Subcutaneous adipose tissue (tissue), 4 donors: ENCODE results near the gene ELFN1. TPM values are rescaled to one million over a fixed set of nuclear protein-coding genes. Genes with fewer than 3 reads are reported as not detected.

Experiments used
- total RNA-seq, 4 donors: library from RNA; depleted of rRNA; stranded (reverse); fragments of >200 nt; gene quantifications; one replicate each; pipeline ENCODE4 v1.1.0, GENCODE V29; 2016
- TF ChIP-seq, protein P1 (sequence below): fragments of 450-650 bp; IDR thresholded peaks from one replicate; pipeline ENCODE4 v1.5.1; 2016; ENCODE audit warnings: low read depth, mild to moderate bottlenecking, control low read depth, antibody characterized with exemption, moderate library complexity

Gene ELFN1
- total RNA-seq, 4 donors from 2014 or later: 0.51 to 3.6 (median 0.85) TPM

- TF ChIP-seq, protein P1, sequence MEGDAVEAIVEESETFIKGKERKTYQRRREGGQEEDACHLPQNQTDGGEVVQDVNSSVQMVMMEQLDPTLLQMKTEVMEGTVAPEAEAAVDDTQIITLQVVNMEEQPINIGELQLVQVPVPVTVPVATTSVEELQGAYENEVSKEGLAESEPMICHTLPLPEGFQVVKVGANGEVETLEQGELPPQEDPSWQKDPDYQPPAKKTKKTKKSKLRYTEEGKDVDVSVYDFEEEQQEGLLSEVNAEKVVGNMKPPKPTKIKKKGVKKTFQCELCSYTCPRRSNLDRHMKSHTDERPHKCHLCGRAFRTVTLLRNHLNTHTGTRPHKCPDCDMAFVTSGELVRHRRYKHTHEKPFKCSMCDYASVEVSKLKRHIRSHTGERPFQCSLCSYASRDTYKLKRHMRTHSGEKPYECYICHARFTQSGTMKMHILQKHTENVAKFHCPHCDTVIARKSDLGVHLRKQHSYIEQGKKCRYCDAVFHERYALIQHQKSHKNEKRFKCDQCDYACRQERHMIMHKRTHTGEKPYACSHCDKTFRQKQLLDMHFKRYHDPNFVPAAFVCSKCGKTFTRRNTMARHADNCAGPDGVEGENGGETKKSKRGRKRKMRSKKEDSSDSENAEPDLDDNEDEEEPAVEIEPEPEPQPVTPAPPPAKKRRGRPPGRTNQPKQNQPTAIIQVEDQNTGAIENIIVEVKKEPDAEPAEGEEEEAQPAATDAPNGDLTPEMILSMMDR: no peak
These were observed 47.0 kb downstream of the ELFN1 start for GRCh38 chr7:1717095-1717483.

GRCh38 chr7:1717903-1718676, 48.0 kb downstream of the ELFN1 start:
- TF ChIP-seq, protein P1: no peak

DNA sequence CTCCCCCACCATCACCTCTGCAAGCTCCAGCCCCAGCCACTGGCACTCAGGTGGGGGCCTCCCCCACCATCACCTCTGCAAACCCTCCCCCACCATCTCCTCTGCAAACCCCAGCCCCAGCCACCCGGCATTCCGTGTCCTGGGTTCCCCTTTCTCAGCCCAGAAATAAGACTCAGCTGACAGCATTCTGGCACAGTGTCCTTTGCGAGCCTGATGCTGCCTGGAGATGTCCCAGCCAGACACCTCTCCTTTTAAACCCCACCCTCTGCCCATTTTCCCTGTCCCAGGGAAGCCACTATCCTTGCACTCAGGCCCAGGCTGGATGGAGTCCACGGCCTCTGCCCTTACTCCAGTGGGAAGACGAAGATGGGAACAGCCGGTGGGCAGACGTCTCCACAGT, 49.8 kb downstream of the ELFN1 start:
- TF ChIP-seq, protein P1: no peak

- TF ChIP-seq, protein P1: no peak
These were observed 50.2 kb downstream of the ELFN1 start for GRCh38 chr7:1720326-1720725.

DNA sequence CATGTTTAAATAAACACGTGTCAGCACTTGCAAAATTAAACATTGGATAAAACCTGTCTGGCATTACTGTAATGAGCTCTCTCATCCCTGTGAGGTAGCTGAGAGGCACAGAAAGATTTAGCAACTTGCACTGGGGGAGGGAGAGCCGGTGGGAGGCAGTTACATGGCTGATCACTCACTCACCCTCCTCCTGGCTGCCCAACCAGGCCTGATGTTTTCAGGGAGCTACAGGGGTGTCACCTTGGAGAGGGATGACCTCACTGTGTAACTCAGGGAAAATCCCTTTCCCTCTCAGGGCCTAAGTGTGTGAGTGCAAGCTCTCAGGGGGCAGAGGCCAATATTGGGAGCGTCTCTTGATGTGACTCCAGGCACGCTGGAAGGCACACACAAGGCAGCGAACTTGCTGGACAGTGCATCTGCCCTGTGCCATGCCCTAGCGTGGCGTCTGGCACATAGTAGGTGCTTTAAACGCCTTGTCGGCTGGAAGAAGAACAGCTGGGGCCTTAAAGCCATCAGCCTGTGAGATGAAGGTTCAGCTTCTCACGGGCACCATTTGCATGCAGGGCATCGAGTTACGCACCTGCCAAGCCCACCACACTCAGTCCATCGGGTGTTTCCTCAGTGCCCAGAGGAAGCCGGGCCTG, 51.1 kb downstream of the ELFN1 start:
- TF ChIP-seq, protein P1: no peak

GRCh38 chr7:1723254-1723653, 53.2 kb downstream of the ELFN1 start:
- TF ChIP-seq, protein P1: no peak

DNA sequence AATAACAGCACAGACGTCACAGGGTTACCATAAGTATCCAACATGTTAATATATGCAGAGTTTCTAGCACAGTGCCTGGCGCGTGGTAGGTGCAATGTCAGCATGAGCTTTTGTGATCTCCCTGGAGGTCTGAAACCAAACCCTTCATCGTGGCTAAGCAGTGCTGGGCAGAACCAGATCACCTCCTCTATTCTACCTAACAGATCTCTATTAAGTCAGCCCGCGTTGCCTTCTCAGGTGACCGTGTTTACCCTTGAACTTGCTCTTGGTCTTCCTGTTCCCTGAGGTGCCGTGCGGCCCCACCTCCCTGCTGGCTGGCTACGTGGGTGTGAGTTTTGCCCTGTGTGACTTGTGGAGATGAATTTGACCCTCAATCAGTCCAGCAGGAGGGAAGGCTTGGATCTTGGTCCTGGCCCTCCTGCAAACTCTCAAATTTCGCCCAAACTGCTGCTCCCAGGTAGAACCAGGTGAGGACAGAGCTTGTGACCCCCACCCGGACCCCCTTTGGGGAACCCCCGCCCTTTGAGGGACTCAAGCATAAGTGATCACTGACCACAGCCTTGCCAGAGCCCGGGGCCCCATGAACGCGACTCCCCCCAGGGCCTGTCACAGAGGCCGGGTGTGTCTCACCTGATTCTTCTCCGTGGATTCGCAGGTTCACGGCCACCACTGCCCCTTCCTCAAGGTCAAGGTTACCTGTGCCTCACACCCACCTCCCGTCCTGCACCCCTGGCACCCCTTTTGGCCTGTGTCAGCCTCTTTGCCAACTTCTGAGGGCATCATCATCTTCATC, 54.2 kb downstream of the ELFN1 start:
- TF ChIP-seq, protein P1: no peak
